HG03457 (cell line): ENCODE data around the gene CLDND1.
"Not testable (repeated sequence)": the region's sequence is repeated elsewhere in the genome, so short reads cannot be mapped to it uniquely, and the experiment has no call there.

Source experiments
- ATAC-seq: cut with Tn5 transposase; IDR thresholded peaks from one replicate; pipeline ENCODE4 v1.9.1; 2021; ENCODE audit warnings: moderate number of reproducible peaks; ENCODE audit not compliant: unreplicated experiment

CLDND1 gene

GRCh38 chr3:98522544-98523281 lies at the start of gene CLDND1:
Gene CLDND1 (minus strand): TSS chr3:98522902. CDS start chr3:98521424, 1,478 bp downstream.
- ATAC-seq, result peak; percentile 93

GRCh38 chr3:98568402-98568801 lies 45.7 kb upstream of the CLDND1 start:
- no peak for ATAC-seq

- peak; percentile 24 for ATAC-seq
Observed at GRCh38 chr3:98567666-98568270, 45.1 kb upstream of the CLDND1 start.

GRCh38 chr3:98565843-98566242 lies 43.1 kb upstream of the CLDND1 start:
- no peak for ATAC-seq

- ATAC-seq, result no peak
Observed at GRCh38 chr3:98565237-98565643, 42.5 kb upstream of the CLDND1 start.

GRCh38 chr3:98564282-98565005 lies 41.7 kb upstream of the CLDND1 start:
- no peak for ATAC-seq

GRCh38 chr3:98563661-98564281 lies 41.1 kb upstream of the CLDND1 start:
- ATAC-seq, result peak; percentile 47

- ATAC-seq, result no peak
Observed at GRCh38 chr3:98561727-98562521, 39.2 kb upstream of the CLDND1 start.

- no peak for ATAC-seq
Observed at GRCh38 chr3:98560911-98561310, 38.2 kb upstream of the CLDND1 start.

GRCh38 chr3:98559769-98560168 lies 37.1 kb upstream of the CLDND1 start:
- not testable (repeated sequence) for ATAC-seq

- ATAC-seq, result no peak
Observed at GRCh38 chr3:98558100-98558827, 35.6 kb upstream of the CLDND1 start.

- ATAC-seq, result no peak
Observed at GRCh38 chr3:98557324-98558010, 34.8 kb upstream of the CLDND1 start.

- ATAC-seq, result peak; percentile 76
Observed at GRCh38 chr3:98556164-98557130, 33.7 kb upstream of the CLDND1 start.

GRCh38 chr3:98555025-98555379 lies 32.3 kb upstream of the CLDND1 start:
- no peak for ATAC-seq

GRCh38 chr3:98554580-98554979 lies 31.9 kb upstream of the CLDND1 start:
- ATAC-seq, result no peak

- ATAC-seq, result no peak
Observed at GRCh38 chr3:98553753-98554152, 31.1 kb upstream of the CLDND1 start.

GRCh38 chr3:98553021-98553563 lies 30.4 kb upstream of the CLDND1 start:
- no peak for ATAC-seq
